Germinal center (tissue), 1 donor: Measurements from ENCODE around the gene SORL1-AS1.

ENCODE experiments used
- DNase-seq: peaks from one replicate; pipeline ENCODE4 v3.0.0; 2012; ENCODE audit warnings: mixed read lengths, low spot score

The SORL1-AS1 gene

DNA sequence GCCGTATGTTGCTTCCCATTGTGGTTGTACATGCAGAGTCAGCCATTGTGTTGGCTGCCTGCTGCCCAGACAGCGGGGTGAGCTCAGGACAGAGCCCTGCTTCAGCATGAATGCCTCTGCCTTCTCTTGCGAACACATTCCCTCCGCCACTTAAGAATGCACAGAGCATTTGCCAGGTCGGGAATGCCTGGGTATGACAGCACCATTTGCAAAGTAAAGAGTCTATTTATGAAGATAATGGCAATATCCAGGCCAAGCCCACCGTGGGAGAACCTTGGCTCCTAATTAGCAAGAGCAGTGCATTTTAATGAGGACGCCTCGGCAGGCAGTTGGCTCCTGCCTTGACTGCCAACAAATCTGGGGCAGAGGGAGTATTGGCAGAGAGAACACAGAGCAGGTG, 63.1 kb downstream of the SORL1-AS1 start:
- DNase-seq: no peak
